HG02970 (cell line): Measurements from ENCODE around the gene KDM6B.
A peak's percentile ranks its signal among the peaks of the same experiment; 100 is the strongest.
"Not testable (repeated sequence)": the region's sequence is repeated elsewhere in the genome, so short reads cannot be mapped to it uniquely, and the experiment has no call there.

Experiments used
- ATAC-seq: cut with Tn5 transposase; IDR thresholded peaks from one replicate; pipeline ENCODE4 v1.9.1; 2021; ENCODE audit warnings: mild to moderate bottlenecking, moderate library complexity, moderate number of reproducible peaks; ENCODE audit not compliant: unreplicated experiment, low FRiP score

Gene KDM6B

GRCh38 chr17:7833795-7834541 lies at the start of gene KDM6B:
Gene KDM6B, plus strand, starts transcription at chr17:7834217. Its CDS starts 11,338 bp downstream, at chr17:7845555.
- ATAC-seq = peak; percentile 42

DNA sequence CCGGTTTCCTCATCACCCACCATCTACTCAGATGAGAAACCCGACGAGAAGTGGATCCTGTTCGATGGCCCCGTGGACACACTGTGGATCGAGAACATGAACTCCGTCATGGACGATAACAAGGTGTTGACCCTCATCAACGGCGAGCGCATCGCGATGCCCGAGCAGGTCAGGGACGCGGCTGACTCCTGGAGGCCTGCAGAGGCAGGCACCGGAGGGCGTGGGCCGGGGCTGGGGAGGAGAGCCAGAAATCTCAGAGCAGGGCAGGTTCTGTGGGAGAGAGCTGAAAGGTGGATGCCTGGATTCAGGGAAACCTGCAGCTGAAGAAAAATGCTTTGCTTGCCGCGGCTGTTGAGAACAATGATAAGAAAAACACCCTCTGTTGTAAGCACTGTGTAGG lies 47.2 kb upstream of the KDM6B start:
- no peak for ATAC-seq

DNA sequence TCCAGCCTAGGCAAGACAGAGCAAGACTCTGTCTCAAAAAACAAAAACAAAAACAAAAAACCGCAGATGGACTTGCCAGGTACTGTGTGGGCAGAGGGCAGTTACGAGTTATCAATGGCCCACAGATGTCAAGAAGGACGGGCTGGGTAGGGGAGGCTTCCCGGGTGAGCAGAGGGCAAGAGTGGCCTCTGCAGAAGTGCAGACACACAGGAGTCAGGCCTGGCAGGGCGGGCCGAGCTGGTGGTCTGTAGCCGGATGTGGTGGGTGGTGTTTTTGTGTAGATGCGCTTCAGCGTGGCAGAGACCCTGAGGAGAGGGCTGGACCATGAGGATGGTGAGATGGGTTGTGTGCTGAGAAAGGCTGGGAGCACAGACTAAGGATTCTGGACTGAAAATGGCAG lies 44.9 kb upstream of the KDM6B start:
- no peak for ATAC-seq

- ATAC-seq = no peak
Observed at GRCh38 chr17:7790150-7790549, 43.9 kb upstream of the KDM6B start.

DNA sequence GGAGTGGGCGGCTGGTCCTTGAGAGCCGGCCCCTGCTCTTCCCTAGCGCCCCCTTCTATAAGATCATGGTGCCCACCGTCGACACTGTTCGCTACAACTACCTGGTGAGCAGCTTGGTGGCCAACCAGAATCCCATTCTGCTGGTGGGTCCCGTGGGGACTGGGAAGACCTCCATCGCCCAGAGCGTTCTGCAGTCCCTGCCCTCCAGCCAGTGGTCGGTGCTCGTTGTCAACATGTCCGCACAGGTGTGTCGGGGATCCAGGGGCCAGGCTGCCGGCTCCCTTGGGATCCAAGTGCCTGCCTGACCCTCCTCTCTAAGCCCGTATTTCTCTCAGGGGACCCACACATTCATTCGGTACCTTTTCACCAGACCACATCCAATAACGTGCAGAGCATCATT lies 41.4 kb upstream of the KDM6B start:
- ATAC-seq = no peak

- no peak for ATAC-seq
Observed at GRCh38 chr17:7794075-7794663, 39.8 kb upstream of the KDM6B start.

DNA sequence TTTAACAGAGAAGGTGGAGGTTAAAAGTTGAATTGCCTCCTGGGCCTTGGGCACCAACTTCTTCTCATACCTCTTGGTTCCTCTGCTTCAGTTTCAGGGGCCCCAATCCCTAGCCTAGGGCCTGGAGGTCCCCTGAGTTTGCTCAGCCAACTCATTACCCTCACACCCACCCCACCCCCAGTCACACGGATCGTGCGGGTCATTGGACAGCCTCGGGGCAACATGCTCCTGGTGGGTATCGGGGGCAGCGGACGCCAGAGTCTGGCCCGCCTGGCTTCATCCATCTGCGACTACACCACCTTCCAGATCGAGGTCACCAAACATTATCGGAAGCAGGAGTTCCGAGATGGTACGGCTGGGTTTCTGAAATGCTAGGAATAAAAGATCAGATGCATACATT lies 36.0 kb upstream of the KDM6B start:
- ATAC-seq = no peak

DNA sequence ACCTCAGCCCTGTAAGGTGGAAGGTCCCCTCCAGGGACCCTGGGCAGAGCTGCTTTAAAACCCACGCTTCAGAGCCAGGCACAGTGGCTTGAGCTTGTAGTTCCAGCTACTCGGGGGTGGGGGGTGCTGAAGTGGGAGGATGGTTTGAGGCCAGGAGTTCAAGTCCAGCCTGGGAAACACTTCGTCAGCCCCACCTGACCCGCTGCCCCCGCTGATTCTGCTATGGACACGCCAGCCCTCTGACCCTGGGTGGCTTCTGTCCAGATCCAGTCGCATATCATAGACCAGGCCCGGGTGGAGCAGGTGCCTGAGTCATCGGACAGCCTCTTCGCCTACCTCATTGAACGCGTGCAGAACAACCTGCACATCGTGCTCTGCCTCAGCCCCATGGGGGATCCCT lies 35.2 kb upstream of the KDM6B start:
- no peak for ATAC-seq

- ATAC-seq = no peak
Observed at GRCh38 chr17:7803981-7804380, 30.0 kb upstream of the KDM6B start.

DNA sequence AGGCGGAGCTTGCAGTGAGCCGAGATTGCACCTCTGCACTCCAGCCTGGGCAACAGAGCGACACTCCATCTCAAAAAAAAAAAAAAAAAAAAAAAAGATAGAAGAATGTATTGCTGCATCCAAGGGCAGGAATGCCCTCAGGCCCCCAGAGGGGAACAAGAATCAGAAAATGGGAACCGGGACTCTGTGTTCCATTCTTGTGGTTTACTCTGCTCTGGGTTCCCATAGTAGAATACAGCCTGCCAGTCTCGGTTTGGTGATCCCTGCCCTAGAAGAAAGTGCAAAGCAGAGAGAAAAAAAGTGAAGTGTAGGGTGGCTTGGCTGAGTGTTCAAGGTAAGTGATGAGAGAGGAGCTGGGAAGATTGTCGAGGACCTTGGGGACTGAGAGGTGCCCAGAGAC lies 27.4 kb upstream of the KDM6B start:
- ATAC-seq = no peak

- no peak for ATAC-seq
Observed at GRCh38 chr17:7807206-7807605, 26.8 kb upstream of the KDM6B start.

GRCh38 chr17:7809086-7809790 lies 24.8 kb upstream of the KDM6B start:
- ATAC-seq = no peak

DNA sequence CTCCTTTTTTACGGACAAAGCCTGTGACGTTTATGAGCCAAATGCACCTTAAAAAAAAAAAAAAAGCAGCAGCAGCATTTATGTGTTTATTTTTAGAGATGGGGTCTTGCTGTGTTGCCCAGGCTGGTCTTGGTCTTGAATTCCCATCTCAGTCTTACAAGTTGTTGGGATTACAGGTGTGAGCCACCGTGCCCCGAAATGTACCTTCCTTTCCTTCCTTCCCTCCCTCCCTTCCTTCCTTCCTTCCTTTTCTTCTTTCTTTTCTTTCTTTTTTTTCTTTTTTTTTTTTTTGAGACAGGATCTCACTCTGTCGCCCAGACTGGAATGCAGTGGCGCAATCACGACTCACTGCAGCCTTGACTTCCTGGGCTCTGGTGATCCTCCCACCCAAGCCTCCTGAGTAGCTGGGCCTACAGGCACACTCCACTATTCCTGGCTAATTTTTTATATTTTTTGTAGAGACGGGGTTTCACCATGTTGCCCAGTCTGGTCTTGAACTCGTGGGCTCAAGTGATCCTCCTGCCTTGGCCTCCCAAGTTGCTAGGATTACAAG lies 24.1 kb upstream of the KDM6B start:
- ATAC-seq = not testable (repeated sequence)

GRCh38 chr17:7811251-7811650 lies 22.8 kb upstream of the KDM6B start:
- no peak for ATAC-seq

- no peak for ATAC-seq
Observed at GRCh38 chr17:7814969-7815368, 19.0 kb upstream of the KDM6B start.

GRCh38 chr17:7816926-7817642 lies 16.9 kb upstream of the KDM6B start:
- ATAC-seq = no peak

- no peak for ATAC-seq
Observed at GRCh38 chr17:7817643-7817964, 16.4 kb upstream of the KDM6B start.

DNA sequence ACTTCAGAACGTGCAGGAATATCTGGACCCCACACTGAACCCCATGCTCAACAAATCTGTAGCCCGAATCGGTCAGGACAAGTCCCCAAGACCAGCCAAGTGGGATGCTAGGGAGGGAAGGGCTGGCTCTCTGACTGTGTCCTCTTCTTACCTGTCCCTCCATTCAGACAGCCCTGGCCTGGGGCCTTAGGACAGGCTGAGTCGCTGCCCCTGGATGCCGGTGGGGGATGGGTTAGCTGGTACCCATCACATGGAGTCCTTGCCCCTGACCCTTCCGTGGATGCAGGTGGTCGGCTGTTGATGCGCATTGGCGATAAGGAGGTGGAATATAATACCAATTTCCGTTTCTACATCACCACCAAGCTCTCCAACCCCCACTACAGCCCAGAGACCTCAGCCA lies 16.0 kb upstream of the KDM6B start:
- ATAC-seq = no peak

- ATAC-seq = no peak
Observed at GRCh38 chr17:7818746-7819645, 15.0 kb upstream of the KDM6B start.

- ATAC-seq = no peak
Observed at GRCh38 chr17:7820231-7820630, 13.8 kb upstream of the KDM6B start.
